Measurements from ENCODE around the gene CD40. TPM values are rescaled to one million over a fixed set of nuclear protein-coding genes. Genes with fewer than 3 reads are reported as not detected.
"Not testable (repeated sequence)": the region's sequence is repeated elsewhere in the genome, so short reads cannot be mapped to it uniquely, and the experiment has no call there.

The CD40 gene
- total and polyA plus RNA-seq, 3 donors from 2014 or later = 5.0 to 8.8 (median 5.3) TPM

GRCh38 chr20:46093531-46093930 lies 24.6 kb upstream of the CD40 start:
- Histone ChIP-seq H3K27ac (no peak overlapping the region), H3K36me3 (ENCODE audit: low read depth, missing control alignments) (no peaks in the 10 kb centered on the region), H3K4me3 (no peak overlapping the region), H3K4me1 (peaks cover 6% of the 10 kb centered on the region), H3K27me3 (no peaks in the 10 kb centered on the region), H3K9me3 (no peaks in the 10 kb centered on the region)
- TF ChIP-seq POLR2A (IDR thresholded peaks at IDR 0.05) = no peak
- no peak for TF ChIP-seq CTCF (IDR thresholded peaks at IDR 0.05)
- DNase-seq = no peak
- 72 to 80% methylated on average over 2 of the region's 2 CpGs for WGBS, 2 donors
- intact Hi-C loops (cut with DNase I; ENCODE audit: low total_unique reads) = no loop called here

GRCh38 chr20:46099491-46100287 lies 18.4 kb upstream of the CD40 start:
- intact Hi-C loops (cut with DNase I; ENCODE audit: low total_unique reads) = no loop called here
- H3K4me3 ChIP-seq = peak overlapping the region in 1 of 2 donors; percentile 15
- 30 to 31% methylated on average over 32 to 48 of the region's 48 CpGs for WGBS, 2 donors
- H3K36me3 ChIP-seq (ENCODE audit: low read depth, missing control alignments) = no peaks in the 10 kb centered on the region
- H3K27ac ChIP-seq = no peak overlapping the region
- DNase-seq = peak; percentile 32
- no peaks in the 10 kb centered on the region for H3K27me3 ChIP-seq
- TF ChIP-seq CTCF (IDR thresholded peaks at IDR 0.05) = no peak
- no peak for TF ChIP-seq POLR2A (IDR thresholded peaks at IDR 0.05)
- H3K9me3 ChIP-seq = no peaks in the 10 kb centered on the region
- no peaks in the 10 kb centered on the region for H3K4me1 ChIP-seq

GRCh38 chr20:46100444-46100843 lies 17.7 kb upstream of the CD40 start:
- H3K9me3 ChIP-seq; H3K36me3 ChIP-seq (ENCODE audit: low read depth, missing control alignments); intact Hi-C loops (cut with DNase I; ENCODE audit: low total_unique reads); H3K4me1 ChIP-seq; DNase-seq; H3K27ac ChIP-seq; H3K27me3 ChIP-seq; H3K4me3 ChIP-seq: not testable (repeated sequence)
- 52 to 63% methylated on average over 7 of the region's 7 CpGs for WGBS, 2 donors

- TF ChIP-seq POLR2A (IDR thresholded peaks at IDR 0.05) (no peak), CTCF (IDR thresholded peaks at IDR 0.05) (no peak)
- 73 to 80% methylated on average over 5 of the region's 5 CpGs for WGBS, 2 donors
- no peaks in the 10 kb centered on the region for H3K9me3 ChIP-seq
- intact Hi-C loops (cut with DNase I; ENCODE audit: low total_unique reads) = no loop called here
- H3K4me3 ChIP-seq = no peak overlapping the region
- no peaks in the 10 kb centered on the region for H3K4me1 ChIP-seq
- no peaks in the 10 kb centered on the region for H3K36me3 ChIP-seq (ENCODE audit: low read depth, missing control alignments)
- no peaks in the 10 kb centered on the region for H3K27me3 ChIP-seq
- no peak overlapping the region for H3K27ac ChIP-seq
- no peak for DNase-seq
Measured at GRCh38 chr20:46100988-46101387, 17.1 kb upstream of the CD40 start.

- Histone ChIP-seq H3K4me3 (no peak overlapping the region), H3K27me3 (no peaks in the 10 kb centered on the region), H3K9me3 (no peaks in the 10 kb centered on the region), H3K36me3 (ENCODE audit: low read depth, missing control alignments) (no peaks in the 10 kb centered on the region), H3K4me1 (no peaks in the 10 kb centered on the region), H3K27ac (no peak overlapping the region)
- intact Hi-C loops (cut with DNase I; ENCODE audit: low total_unique reads) = no loop called here
- WGBS, 2 donors = 88 to 90% methylated on average over 3 of the region's 3 CpGs
- TF ChIP-seq POLR2A (IDR thresholded peaks at IDR 0.05) (no peak), CTCF (IDR thresholded peaks at IDR 0.05) (no peak)
- DNase-seq = no peak
Measured at GRCh38 chr20:46101957-46102356, 16.2 kb upstream of the CD40 start.

Measured in testis (tissue), 3 donors.